GM19397 (cell line): Measurements from ENCODE around the gene CNBP.
"Not testable (repeated sequence)": the region's sequence is repeated elsewhere in the genome, so short reads cannot be mapped to it uniquely, and the experiment has no call there.

ENCODE experiments used
- ATAC-seq: cut with Tn5 transposase; IDR thresholded peaks from one replicate; pipeline ENCODE4 v1.9.1; 2021; ENCODE audit warnings: mild to moderate bottlenecking, moderate library complexity; ENCODE audit not compliant: unreplicated experiment

The CNBP gene

GRCh38 chr3:129183569-129184395 is at the start of gene CNBP:
TSS of gene CNBP (minus strand) at chr3:129183896. CDS start at chr3:129171757, 12,139 bp downstream.
- peak; percentile 97 for ATAC-seq

- no peak for ATAC-seq
Measured at GRCh38 chr3:129231331-129232119, 47.8 kb upstream of the CNBP start.

- ATAC-seq, result no peak
Measured at GRCh38 chr3:129230311-129231019, 46.8 kb upstream of the CNBP start.

- ATAC-seq, result no peak
Measured at GRCh38 chr3:129228891-129229585, 45.3 kb upstream of the CNBP start.

- no peak for ATAC-seq
Measured at GRCh38 chr3:129226374-129226773, 42.7 kb upstream of the CNBP start.

GRCh38 chr3:129224984-129225393 is 41.3 kb upstream of the CNBP start:
- ATAC-seq, result no peak

GRCh38 chr3:129224387-129224786 is 40.7 kb upstream of the CNBP start:
- not testable (repeated sequence) for ATAC-seq

GRCh38 chr3:129218742-129219141 is 35.0 kb upstream of the CNBP start:
- no peak for ATAC-seq

- ATAC-seq, result no peak
Measured at GRCh38 chr3:129213238-129213637, 29.5 kb upstream of the CNBP start.

- no peak for ATAC-seq
Measured at GRCh38 chr3:129211772-129212171, 28.1 kb upstream of the CNBP start.

GRCh38 chr3:129211345-129211744 is 27.6 kb upstream of the CNBP start:
- ATAC-seq, result no peak

- ATAC-seq, result no peak
Measured at GRCh38 chr3:129207479-129207878, 23.8 kb upstream of the CNBP start.

GRCh38 chr3:129205109-129205832 is 21.6 kb upstream of the CNBP start:
- no peak for ATAC-seq

GRCh38 chr3:129204473-129204872 is 20.8 kb upstream of the CNBP start:
- ATAC-seq, result no peak

GRCh38 chr3:129199366-129199765 is 15.7 kb upstream of the CNBP start:
- no peak for ATAC-seq

GRCh38 chr3:129197321-129197720 is 13.6 kb upstream of the CNBP start:
- ATAC-seq, result no peak

GRCh38 chr3:129196601-129197000 is 12.9 kb upstream of the CNBP start:
- no peak for ATAC-seq

- ATAC-seq, result no peak
Measured at GRCh38 chr3:129195731-129196256, 12.1 kb upstream of the CNBP start.

- not testable (repeated sequence) for ATAC-seq
Measured at GRCh38 chr3:129189793-129190192, 6.1 kb upstream of the CNBP start.

GRCh38 chr3:129187857-129188256 is 4.2 kb upstream of the CNBP start:
- ATAC-seq, result no peak
